Endodermal cell (in vitro differentiated cells): ENCODE results near the gene CPT1A. TPM values are rescaled to one million over a fixed set of nuclear protein-coding genes. Genes with fewer than 3 reads are reported as not detected.

Source experiments
- DNase-seq: peaks from one replicate; pipeline ENCODE4 v3.0.0-alpha.2; 2017
- H3K27ac ChIP-seq: 2 replicates; pipeline ENCODE4 v1.5.1; 2013; ENCODE audit warnings: mild to moderate bottlenecking, low read depth, low read length, moderate library complexity
- H3K27me3 ChIP-seq: 2 replicates; pipeline ENCODE4 v1.6.1; 2013; ENCODE audit warnings: mild to moderate bottlenecking, low read length, moderate library complexity; ENCODE audit not compliant: insufficient read depth, control insufficient read depth, poor library complexity, severe bottlenecking
- H3K36me3 ChIP-seq: 2 replicates; pipeline ENCODE4 v1.7.0; 2013; ENCODE audit warnings: mild to moderate bottlenecking, low read length, moderate library complexity; ENCODE audit not compliant: control insufficient read depth, insufficient read depth
- H3K4me1 ChIP-seq: one replicate; pipeline ENCODE4 v1.7.0; 2013; ENCODE audit warnings: low read length; ENCODE audit not compliant: control insufficient read depth, insufficient read depth
- H3K4me3 ChIP-seq: 2 replicates; pipeline ENCODE4 v1.5.1; 2013; ENCODE audit warnings: mild to moderate bottlenecking, low read length, moderate library complexity
- H3K9ac ChIP-seq: 2 replicates; pipeline ENCODE4 v1.6.1; 2013; ENCODE audit warnings: mild to moderate bottlenecking, low read length, moderate library complexity; ENCODE audit not compliant: poor library complexity, severe bottlenecking; ENCODE audit errors: extremely low read depth
- H3K9me3 ChIP-seq: 2 replicates; pipeline ENCODE4 v1.6.1; 2013; ENCODE audit warnings: mild to moderate bottlenecking, low read length, moderate library complexity; ENCODE audit not compliant: control insufficient read depth
- H3K27ac Mint-ChIP-seq: 2 replicates; pipeline ENCODE4 v1.8.0; 2020; ENCODE audit warnings: mixed read lengths
- H3K27me3 Mint-ChIP-seq: 2 replicates; pipeline ENCODE4 v1.8.0; 2021; ENCODE audit warnings: mild to moderate bottlenecking, mixed read lengths; ENCODE audit not compliant: insufficient read depth
- H3K36me3 Mint-ChIP-seq: 2 replicates; pipeline ENCODE4 v1.8.0; 2020; ENCODE audit warnings: low read depth, mixed read lengths
- H3K4me1 Mint-ChIP-seq: 2 replicates; pipeline ENCODE4 v1.8.0; 2020; ENCODE audit warnings: mixed read lengths
- H3K4me3 Mint-ChIP-seq: 2 replicates; pipeline ENCODE4 v1.8.0; 2020; ENCODE audit warnings: mild to moderate bottlenecking, moderate library complexity, mixed read lengths
- H3K9me3 Mint-ChIP-seq: 2 replicates; pipeline ENCODE4 v1.8.0; 2020; ENCODE audit warnings: mild to moderate bottlenecking, mixed read lengths
- WGBS, 2 experiments: methylation state at CpG; one replicate each; pipeline versions ENCODE4 v1.1.5 to v1.1.7; 2013; ENCODE audit warnings: missing lambda C conversion rate in 2 of 2, mixed read lengths in 1 of 2; ENCODE audit not compliant: insufficient coverage in 1 of 2, insufficient read length in 1 of 2; 5-methylcytosine and 5-hydroxymethylcytosine counted together
- total RNA-seq, 2 donors: library from RNA; stranded (reverse); fragmentation: NEBNext Ultra II Directional in 1 of 2; extraction: Animal tissue kit (Norgen Biotek cat#: 25700) in 1 of 2; gene quantifications; 2 replicates in 1 of 2; 3 replicates in 1 of 2; pipeline ENCODE4 v1.2.1, GENCODE V29; 2021
- TF ChIP-seq, protein P1 (sequence below): fragments of 200-600 bp; sonication (generic); conservative IDR thresholded peaks from 2 replicates; pipeline ENCODE4 v1.5.0; 2021; ENCODE audit warnings: antibody characterized with exemption, mild to moderate bottlenecking

CPT1A gene
- total RNA-seq, 2 donors from 2014 or later: 3.3 to 7.3 TPM

DNA sequence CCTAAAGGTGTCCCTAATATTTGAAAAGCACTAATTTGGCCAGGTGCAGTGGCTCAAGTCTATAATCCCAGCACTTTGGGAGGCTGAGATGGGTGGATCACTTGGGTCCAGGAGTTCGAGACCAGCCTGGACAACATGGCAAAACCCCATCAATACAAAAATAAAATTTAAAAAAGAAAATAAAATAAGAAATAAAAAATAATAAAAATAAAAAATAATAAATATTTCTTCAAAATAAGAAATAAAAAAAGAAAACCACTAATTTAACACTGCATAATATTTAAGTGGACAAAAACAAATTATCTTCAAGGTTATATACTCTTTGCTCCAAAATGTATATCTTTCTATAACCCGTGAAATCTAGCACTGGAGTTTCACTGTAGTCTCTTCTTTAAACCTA lies 32.9 kb downstream of the CPT1A start:
- Mint-ChIP-seq H3K27ac (no peak overlapping the region), H3K9me3 (no peaks in the 10 kb centered on the region), H3K27me3 (no peaks in the 10 kb centered on the region), H3K36me3 (peaks cover 4% of the 10 kb centered on the region), H3K4me3 (no peak overlapping the region), H3K4me1 (no peaks in the 10 kb centered on the region)
- Histone ChIP-seq H3K9me3 (no peaks in the 10 kb centered on the region), H3K27ac (no peak overlapping the region), H3K4me3 (no peak overlapping the region), H3K36me3 (no peaks in the 10 kb centered on the region), H3K27me3 (no peaks in the 10 kb centered on the region), H3K4me1 (no peaks in the 10 kb centered on the region), H3K9ac (no peak overlapping the region)
- TF ChIP-seq, protein P1, sequence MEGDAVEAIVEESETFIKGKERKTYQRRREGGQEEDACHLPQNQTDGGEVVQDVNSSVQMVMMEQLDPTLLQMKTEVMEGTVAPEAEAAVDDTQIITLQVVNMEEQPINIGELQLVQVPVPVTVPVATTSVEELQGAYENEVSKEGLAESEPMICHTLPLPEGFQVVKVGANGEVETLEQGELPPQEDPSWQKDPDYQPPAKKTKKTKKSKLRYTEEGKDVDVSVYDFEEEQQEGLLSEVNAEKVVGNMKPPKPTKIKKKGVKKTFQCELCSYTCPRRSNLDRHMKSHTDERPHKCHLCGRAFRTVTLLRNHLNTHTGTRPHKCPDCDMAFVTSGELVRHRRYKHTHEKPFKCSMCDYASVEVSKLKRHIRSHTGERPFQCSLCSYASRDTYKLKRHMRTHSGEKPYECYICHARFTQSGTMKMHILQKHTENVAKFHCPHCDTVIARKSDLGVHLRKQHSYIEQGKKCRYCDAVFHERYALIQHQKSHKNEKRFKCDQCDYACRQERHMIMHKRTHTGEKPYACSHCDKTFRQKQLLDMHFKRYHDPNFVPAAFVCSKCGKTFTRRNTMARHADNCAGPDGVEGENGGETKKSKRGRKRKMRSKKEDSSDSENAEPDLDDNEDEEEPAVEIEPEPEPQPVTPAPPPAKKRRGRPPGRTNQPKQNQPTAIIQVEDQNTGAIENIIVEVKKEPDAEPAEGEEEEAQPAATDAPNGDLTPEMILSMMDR: no peak
- no peak for DNase-seq
- 94% methylated on average over 1 of the region's 2 CpGs; no CpG with 5 or more reads in 1 of the 2 experiments for WGBS, 2 experiments

DNA sequence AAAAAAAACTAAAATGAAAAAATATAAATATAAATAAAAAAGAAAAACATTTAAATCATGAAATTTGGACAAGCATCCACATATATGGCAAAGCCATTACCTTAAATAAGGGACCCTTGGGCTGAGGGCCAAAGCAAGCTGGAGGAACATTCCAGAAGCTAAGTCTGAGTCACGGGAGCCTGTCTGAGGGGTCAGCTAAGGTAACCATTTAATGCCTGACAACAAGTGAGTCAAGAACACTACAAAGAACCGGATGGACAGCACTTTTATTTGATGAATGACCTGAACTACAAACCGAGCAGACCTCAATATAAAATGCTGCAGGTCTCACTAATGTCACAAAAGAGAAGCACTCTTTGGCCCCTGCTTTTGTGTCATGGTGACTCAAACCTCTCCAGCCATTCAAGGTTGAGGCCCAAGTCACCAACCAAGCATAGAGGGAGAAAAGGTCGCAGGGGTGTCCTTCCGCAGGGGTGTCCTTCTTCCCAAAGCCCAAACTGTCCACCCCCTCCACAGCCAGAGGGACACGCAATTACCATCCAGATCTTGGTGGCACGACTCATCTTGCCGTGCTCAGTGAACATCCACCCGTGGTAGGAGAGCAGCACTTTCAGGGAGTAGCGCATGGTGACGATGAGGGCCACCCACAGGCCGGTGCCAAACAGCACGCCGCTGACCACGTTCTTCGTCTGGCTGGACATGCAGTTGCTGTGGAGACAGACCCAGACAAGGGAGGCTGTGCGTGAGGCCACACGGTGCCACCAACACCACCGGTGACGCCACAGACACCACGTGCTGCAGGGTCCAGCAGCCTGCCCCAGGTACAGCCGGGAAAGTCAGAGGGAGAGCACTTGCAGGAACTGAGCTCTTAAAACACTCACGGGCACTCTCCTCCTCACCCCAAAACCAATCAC lies 34.5 kb downstream of the CPT1A start:
- no peaks in the 10 kb centered on the region for H3K9me3 ChIP-seq
- H3K4me3 ChIP-seq: no peak overlapping the region
- WGBS, 2 experiments: 94 to 97% methylated on average over 16 to 23 of the region's 23 CpGs
- H3K4me1 Mint-ChIP-seq: no peaks in the 10 kb centered on the region
- H3K27me3 ChIP-seq: no peaks in the 10 kb centered on the region
- H3K27ac ChIP-seq: no peak overlapping the region
- no peaks in the 10 kb centered on the region for H3K36me3 ChIP-seq
- DNase-seq: no peak
- TF ChIP-seq, protein P1: no peak
- no peak overlapping the region for H3K4me3 Mint-ChIP-seq
- H3K27ac Mint-ChIP-seq: no peak overlapping the region
- no peaks in the 10 kb centered on the region for H3K27me3 Mint-ChIP-seq
- H3K4me1 ChIP-seq: no peaks in the 10 kb centered on the region
- H3K9ac ChIP-seq: no peak overlapping the region
- H3K9me3 Mint-ChIP-seq: no peaks in the 10 kb centered on the region
- no peaks in the 10 kb centered on the region for H3K36me3 Mint-ChIP-seq

DNA sequence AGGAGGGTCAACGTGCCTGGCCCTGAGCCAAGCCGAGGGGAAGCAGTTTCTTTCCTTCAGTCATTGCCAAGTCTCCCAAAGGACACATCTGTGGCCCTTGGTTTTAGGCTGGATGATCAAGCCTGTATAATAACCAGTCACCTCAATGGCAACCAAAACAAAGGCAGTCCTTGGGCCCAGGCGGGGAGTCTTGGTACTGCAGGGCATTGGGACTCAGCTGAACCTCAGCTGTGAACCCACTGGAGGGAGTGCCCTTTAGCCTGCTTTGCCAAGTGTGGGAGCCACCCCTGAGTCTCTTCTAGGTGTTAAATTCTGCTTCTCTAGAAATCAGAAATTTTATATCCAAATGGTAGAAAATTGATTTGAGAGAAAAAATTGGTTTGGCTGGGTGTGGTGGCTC lies 36.9 kb downstream of the CPT1A start:
- WGBS, 2 experiments: 87 to 100% methylated on average over 3 of the region's 3 CpGs
- Histone ChIP-seq H3K4me3 (no peak overlapping the region), H3K27ac (no peak overlapping the region), H3K9me3 (no peaks in the 10 kb centered on the region), H3K4me1 (no peaks in the 10 kb centered on the region), H3K36me3 (no peaks in the 10 kb centered on the region), H3K27me3 (no peaks in the 10 kb centered on the region), H3K9ac (no peak overlapping the region)
- Mint-ChIP-seq H3K27me3 (no peaks in the 10 kb centered on the region), H3K9me3 (no peaks in the 10 kb centered on the region), H3K4me1 (no peaks in the 10 kb centered on the region), H3K36me3 (peaks cover 3% of the 10 kb centered on the region), H3K27ac (no peak overlapping the region), H3K4me3 (no peak overlapping the region)
- peak; percentile 76 for DNase-seq
- TF ChIP-seq, protein P1: peak; percentile 45
